Activated gamma-delta T cell treated with Interleukin-2 at 50 U/mL for 16 hours (primary cell): ENCODE results near the gene ARFGAP1.

ENCODE experiments used
- DNase-seq: peaks from one replicate; pipeline ENCODE4 v3.0.0-alpha.2; 2020

Gene ARFGAP1

GRCh38 chr20:63261060-63261794 is 11.4 kb upstream of the ARFGAP1 start:
- no peak for DNase-seq

- DNase-seq, result no peak
Measured at GRCh38 chr20:63261795-63262528, 10.7 kb upstream of the ARFGAP1 start.

- no peak for DNase-seq
Measured at GRCh38 chr20:63262836-63263235, 9.8 kb upstream of the ARFGAP1 start.

- no peak for DNase-seq
Measured at GRCh38 chr20:63264000-63264399, 8.6 kb upstream of the ARFGAP1 start.

GRCh38 chr20:63264519-63264918 is 8.1 kb upstream of the ARFGAP1 start:
- no peak for DNase-seq

GRCh38 chr20:63265891-63266515 is 6.6 kb upstream of the ARFGAP1 start:
- no peak for DNase-seq

GRCh38 chr20:63267691-63268090 is 4.9 kb upstream of the ARFGAP1 start:
- no peak for DNase-seq

GRCh38 chr20:63268256-63268655 is 4.4 kb upstream of the ARFGAP1 start:
- no peak for DNase-seq

- DNase-seq, result no peak
Measured at GRCh38 chr20:63268671-63269439, 3.8 kb upstream of the ARFGAP1 start.

- no peak for DNase-seq
Measured at GRCh38 chr20:63269724-63270123, 2.9 kb upstream of the ARFGAP1 start.

GRCh38 chr20:63270606-63271325 is 1.8 kb upstream of the ARFGAP1 start:
- no peak for DNase-seq

GRCh38 chr20:63273059-63273579 is 506 bp downstream of the ARFGAP1 start:
- no peak for DNase-seq

- no peak for DNase-seq
Measured at GRCh38 chr20:63273635-63274380, 1.2 kb downstream of the ARFGAP1 start.

- DNase-seq, result no peak
Measured at GRCh38 chr20:63274381-63275228, 2.0 kb downstream of the ARFGAP1 start.

- DNase-seq, result no peak
Measured at GRCh38 chr20:63275825-63276224, 3.2 kb downstream of the ARFGAP1 start.

GRCh38 chr20:63276956-63277355 is 4.3 kb downstream of the ARFGAP1 start:
- no peak for DNase-seq

GRCh38 chr20:63277466-63278272 is 5.1 kb downstream of the ARFGAP1 start:
- DNase-seq, result no peak

GRCh38 chr20:63278661-63279060 is 6.0 kb downstream of the ARFGAP1 start:
- no peak for DNase-seq

GRCh38 chr20:63279931-63280330 is 7.3 kb downstream of the ARFGAP1 start:
- DNase-seq, result no peak

- DNase-seq, result no peak
Measured at GRCh38 chr20:63280371-63280770, 7.8 kb downstream of the ARFGAP1 start.
